GM19467 (cell line): ENCODE measurements around the gene CTNNBL1.

Experiments
- ATAC-seq: cut with Tn5 transposase; IDR thresholded peaks from one replicate; pipeline ENCODE4 v1.9.1; 2021; ENCODE audit warnings: mild to moderate bottlenecking, moderate library complexity; ENCODE audit not compliant: unreplicated experiment

The CTNNBL1 gene

GRCh38 chr20:37895166-37895565 lies 201.3 kb downstream of the CTNNBL1 start:
- ATAC-seq: no peak

- no peak for ATAC-seq
These were observed 203.2 kb downstream of the CTNNBL1 start for GRCh38 chr20:37896932-37897548.

- no peak for ATAC-seq
These were observed 204.6 kb downstream of the CTNNBL1 start for GRCh38 chr20:37898233-37899104.

DNA sequence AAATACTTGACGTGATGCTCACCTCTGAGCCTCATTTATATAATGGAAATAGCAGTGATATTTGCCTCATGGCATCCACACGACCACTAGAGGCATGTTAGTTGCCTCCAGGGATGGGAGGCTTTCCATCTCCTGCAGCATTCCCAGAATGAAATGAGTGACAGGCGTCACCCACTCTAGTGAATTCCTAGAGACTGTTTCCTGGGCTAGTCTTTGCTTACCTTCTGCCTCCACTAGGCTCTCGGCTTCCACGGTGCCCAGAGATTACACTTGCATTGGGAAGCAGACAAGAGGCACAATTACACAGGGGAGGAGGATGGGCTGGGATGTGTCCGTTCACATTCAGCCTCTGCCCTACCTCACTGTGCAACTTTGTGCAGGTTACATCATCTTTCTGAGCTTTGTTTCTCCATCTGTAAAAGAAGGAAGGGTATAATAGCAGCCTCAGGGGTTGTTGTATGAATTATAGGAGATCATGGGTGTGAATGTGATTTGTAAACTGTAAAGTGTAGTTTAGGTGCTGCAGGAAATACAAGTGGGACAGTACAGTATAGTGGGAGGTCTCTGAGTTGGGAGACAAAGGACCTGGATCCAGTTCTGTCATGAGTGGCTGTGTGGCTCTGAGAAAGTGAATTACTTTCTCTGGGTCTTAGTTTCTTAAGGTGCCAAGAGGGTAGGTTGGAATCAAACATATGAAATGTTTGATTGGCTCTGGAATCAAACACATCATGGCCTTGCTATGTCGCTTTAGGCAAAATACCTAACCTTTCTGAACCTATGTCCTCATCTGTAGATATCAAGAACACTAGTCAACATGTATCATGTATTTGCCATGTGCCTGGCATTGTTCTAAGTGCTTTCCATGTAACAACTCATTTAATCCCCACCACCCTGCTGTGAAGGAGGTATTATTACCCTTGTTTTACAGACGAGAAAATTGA lies 205.5 kb downstream of the CTNNBL1 start:
- no peak for ATAC-seq

DNA sequence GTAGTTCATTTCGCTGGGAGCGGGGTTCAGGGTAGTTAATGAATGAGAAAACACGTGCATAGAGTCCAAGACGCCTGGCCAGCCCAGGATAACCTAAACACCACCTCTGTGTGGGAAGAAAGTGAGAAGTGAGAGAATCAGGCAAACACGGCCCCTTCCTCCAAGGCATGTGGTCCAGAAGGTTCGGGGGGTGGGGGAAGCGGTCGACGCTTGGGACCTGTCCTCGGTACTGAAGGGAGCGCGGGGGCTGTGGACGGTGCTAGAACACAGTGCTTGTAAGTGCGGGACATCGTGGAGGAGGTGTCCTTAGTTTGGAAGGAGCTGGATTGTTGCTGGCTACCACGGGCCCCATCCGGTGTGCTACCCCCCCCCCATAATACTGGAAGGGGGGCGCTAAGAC lies 207.4 kb downstream of the CTNNBL1 start:
- ATAC-seq: no peak

GRCh38 chr20:37901654-37902503 lies 208.0 kb downstream of the CTNNBL1 start:
- no peak for ATAC-seq

GRCh38 chr20:37902504-37903313 lies 208.9 kb downstream of the CTNNBL1 start, which contains the start of gene VSTM2L:
TSS of gene VSTM2L (plus strand) at chr20:37903127. CDS start at chr20:37903351, 224 bp downstream.
- no peak for ATAC-seq

- no peak for ATAC-seq
These were observed 209.6 kb downstream of the CTNNBL1 start for GRCh38 chr20:37903317-37904007.

DNA sequence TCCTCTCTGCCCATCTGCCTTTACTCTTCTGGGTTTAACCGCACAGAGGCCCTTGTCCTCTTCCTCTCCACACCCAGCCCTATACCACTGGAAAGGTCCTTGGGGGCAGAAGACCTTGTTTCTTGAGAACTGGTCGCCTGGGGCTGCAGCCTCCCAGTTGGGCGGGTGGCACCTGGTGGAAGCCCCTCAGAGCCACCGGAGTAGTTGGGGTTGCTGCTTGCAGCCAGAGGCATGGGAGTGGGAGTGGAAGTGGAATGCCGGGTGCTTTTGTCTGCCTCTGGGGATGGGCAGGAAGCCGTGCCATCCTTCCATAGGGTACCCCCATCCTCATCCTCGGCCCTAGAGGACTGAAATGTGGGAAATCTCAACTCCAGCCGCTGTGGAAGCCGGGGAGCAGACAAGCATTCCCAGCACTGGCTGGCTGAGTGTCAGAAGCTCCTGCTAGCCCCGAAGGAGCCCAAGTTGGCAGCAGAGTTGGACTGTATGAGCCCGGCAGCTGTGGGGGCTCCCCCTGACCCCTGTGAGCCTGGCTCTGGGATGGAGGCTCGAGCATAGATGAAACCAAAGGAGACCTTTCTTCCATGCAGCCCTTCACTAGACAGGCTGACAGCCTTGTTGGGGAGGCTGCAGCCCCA lies 210.3 kb downstream of the CTNNBL1 start:
- no peak for ATAC-seq

DNA sequence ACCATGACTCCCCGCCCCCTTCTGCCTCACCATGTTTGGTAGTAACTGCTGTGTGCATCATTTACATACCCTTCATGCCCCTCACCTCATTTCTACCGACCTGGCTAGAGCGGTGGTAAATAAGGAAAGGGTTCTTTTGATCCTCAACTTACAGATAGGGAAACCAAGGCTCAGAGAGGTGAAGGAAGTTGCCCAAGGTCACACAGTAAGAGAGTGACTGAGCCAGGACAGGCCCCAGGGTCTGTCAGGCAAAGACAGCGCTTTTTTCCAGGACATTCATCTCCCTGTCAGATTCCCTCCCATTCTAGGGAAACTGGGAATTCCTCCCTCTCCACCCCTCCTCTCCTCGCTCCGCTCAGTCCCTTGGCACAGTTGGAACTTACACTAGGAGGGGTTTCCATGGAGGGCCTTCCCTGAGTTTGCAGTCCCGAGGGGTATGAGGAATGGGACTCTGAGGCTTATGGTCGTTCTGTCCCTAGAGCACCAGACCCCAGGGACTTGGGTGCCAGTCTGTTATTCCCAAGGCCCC lies 211.1 kb downstream of the CTNNBL1 start:
- ATAC-seq: no peak

DNA sequence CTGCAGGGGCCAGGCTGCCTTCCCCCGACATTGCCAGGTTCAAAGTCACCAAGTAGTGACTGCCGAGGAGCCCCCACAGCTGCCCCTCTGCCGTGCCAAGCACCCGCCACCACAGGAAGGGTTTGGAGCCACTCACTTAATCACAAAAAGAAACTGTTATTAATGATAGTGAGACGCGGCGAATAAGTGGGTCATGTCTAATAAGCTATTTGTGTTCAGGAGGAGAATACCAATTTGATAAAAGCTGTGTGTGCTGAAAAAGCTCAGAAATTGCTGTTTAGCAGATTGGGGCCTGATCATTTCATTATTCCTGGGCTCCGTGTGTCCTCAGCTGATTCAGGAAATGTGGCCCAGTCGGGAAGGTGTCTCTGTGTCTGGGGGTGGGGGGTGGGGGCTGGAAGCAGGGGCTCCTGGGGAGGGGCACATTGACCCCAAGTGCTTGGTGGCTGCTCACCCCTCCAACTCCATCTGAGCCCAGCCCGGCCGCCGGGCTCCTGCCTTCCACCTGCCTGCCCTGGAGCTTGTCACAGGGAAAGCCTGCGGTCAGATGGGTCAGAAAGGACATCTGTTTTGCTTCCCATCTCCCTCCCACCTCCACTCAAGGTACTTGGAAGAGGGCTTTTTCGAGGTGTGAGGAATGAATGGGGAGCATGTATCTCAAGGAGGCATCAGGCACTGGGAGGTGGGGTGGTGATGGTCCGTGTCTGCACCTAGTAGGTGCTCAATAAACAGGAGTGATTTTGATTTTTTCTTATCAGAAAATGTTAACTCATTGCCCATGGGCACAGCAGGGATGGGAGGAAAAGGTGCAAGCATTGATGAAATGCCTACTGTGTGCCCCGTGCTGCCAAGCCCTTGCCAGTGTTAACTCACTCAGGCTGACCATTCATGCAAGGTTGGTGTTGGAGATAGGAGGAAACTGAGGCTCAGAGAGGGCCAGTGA lies 212.1 kb downstream of the CTNNBL1 start:
- no peak for ATAC-seq

DNA sequence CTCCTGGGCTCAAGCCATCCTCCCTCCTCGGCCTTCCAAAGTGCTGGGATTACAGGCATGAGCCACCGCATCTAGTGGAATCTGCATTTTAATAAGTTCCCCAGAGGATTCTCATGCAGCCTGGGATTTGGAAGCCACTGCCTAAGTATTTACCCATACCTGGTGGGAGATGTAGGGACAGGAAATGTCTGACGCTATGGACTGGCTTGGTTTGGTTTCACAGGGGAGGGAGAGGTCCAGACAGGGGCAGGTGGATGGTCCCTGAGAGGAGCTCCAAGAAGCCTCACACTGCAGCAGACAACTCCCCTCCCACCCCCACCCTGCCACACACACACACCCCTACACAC lies 213.5 kb downstream of the CTNNBL1 start:
- no peak for ATAC-seq

GRCh38 chr20:37907677-37908401 lies 214.0 kb downstream of the CTNNBL1 start:
- ATAC-seq: no peak

GRCh38 chr20:37911261-37911660 lies 217.4 kb downstream of the CTNNBL1 start:
- no peak for ATAC-seq

DNA sequence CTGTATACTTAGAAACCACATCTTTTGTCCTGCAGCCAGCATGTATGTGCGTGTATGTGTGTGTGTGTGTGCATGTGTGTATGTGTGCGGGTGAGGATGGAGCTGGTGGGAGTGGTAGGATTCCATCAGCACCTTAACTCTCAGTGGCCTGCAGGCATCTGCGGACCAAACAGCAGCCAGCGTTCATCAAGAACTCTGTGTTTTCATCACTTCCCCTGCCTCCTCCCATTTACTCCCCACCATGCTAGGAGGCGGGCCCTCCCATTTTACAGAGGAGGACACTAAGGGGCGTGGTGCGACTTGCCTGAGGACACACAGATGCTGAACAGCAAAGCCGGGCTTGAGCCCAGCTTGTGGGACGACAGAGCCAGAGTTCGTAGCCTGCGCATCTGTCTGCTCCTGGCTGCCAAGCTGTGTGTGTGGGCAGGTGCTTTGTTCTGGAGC lies 218.0 kb downstream of the CTNNBL1 start:
- no peak for ATAC-seq

DNA sequence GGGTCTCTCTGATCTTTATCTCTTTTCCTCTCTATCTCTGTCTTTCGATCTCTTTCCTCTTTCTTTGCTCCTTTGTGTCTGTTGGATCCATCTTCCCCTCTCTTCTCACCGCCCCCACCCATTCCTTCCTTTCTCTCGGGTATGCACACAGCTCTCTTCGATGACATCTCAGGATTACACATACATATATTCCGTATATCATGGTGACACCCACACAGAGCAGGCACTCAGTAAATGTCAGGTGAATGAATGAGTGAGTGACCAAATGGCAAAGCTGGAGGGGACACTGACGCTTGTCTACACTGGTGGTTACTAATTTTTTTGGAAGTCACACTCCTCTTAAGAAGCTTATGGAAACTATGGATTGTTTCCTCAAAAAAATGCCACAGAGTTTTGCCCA lies 219.0 kb downstream of the CTNNBL1 start:
- ATAC-seq: no peak
